Type B pancreatic cell (in vitro differentiated cells): ENCODE measurements around the gene DLGAP4. TPM values are rescaled to one million over a fixed set of nuclear protein-coding genes. Genes with fewer than 3 reads are reported as not detected.

ENCODE experiments used
- DNase-seq: peaks from one replicate; pipeline ENCODE4 v3.0.0; 2021; ENCODE audit warnings: mixed read lengths; ENCODE audit not compliant: unreplicated experiment; ENCODE audit errors: extremely low spot score
- H3K27ac Mint-ChIP-seq: 2 replicates; pipeline ENCODE4 v1.8.0; 2021; ENCODE audit warnings: mild to moderate bottlenecking, mixed read lengths
- H3K27me3 Mint-ChIP-seq: 2 replicates; pipeline ENCODE4 v1.8.0; 2021; ENCODE audit warnings: mixed read lengths
- H3K36me3 Mint-ChIP-seq: 2 replicates; pipeline ENCODE4 v1.8.0; 2021; ENCODE audit warnings: mixed read lengths
- H3K4me1 Mint-ChIP-seq: one replicate; pipeline ENCODE4 v1.8.0; 2021; ENCODE audit warnings: mixed read lengths; ENCODE audit not compliant: unreplicated experiment
- H3K4me3 Mint-ChIP-seq: 2 replicates; pipeline ENCODE4 v1.8.0; 2021; ENCODE audit warnings: mild to moderate bottlenecking, mixed read lengths
- H3K9me3 Mint-ChIP-seq: 2 replicates; pipeline ENCODE4 v1.8.0; 2021; ENCODE audit warnings: mixed read lengths
- CTCF ChIP-seq: fragments of 200-600 bp; sonication (generic); conservative IDR thresholded peaks from 2 replicates; pipeline ENCODE4 v1.5.0; 2021; ENCODE audit warnings: antibody characterized with exemption, mild to moderate bottlenecking
- total RNA-seq: library from RNA; stranded (reverse); gene quantifications from 2 replicates; pipeline ENCODE4 v1.2.1, GENCODE V29; 2021; ENCODE audit warnings: low replicate concordance

DLGAP4 gene
- total RNA-seq, 1 donor from 2014 or later = 78.0 TPM

GRCh38 chr20:36461600-36462439, 155.7 kb downstream of the DLGAP4 start:
- no peaks in the 10 kb centered on the region for H3K9me3 Mint-ChIP-seq
- no peak for TF ChIP-seq CTCF
- H3K27ac Mint-ChIP-seq = peak overlapping the region; percentile 92
- H3K4me1 Mint-ChIP-seq = peaks cover 30% of the 10 kb centered on the region
- no peak for DNase-seq
- no peaks in the 10 kb centered on the region for H3K36me3 Mint-ChIP-seq
- H3K4me3 Mint-ChIP-seq = peak overlapping the region; percentile 95
- no peaks in the 10 kb centered on the region for H3K27me3 Mint-ChIP-seq

- Mint-ChIP-seq H3K4me1 (peaks cover 38% of the 10 kb centered on the region), H3K36me3 (no peaks in the 10 kb centered on the region), H3K4me3 (peak overlapping the region; percentile 95), H3K27me3 (no peaks in the 10 kb centered on the region), H3K27ac (peak overlapping the region; percentile 92), H3K9me3 (no peaks in the 10 kb centered on the region)
- DNase-seq = no peak
- no peak for TF ChIP-seq CTCF
Measured at GRCh38 chr20:36462440-36463211, 156.5 kb downstream of the DLGAP4 start.

GRCh38 chr20:36463212-36464061, 157.3 kb downstream of the DLGAP4 start:
- no peaks in the 10 kb centered on the region for H3K9me3 Mint-ChIP-seq
- H3K4me3 Mint-ChIP-seq = peak overlapping the region; percentile 95
- TF ChIP-seq CTCF = no peak
- no peaks in the 10 kb centered on the region for H3K27me3 Mint-ChIP-seq
- H3K4me1 Mint-ChIP-seq = peaks cover 44% of the 10 kb centered on the region
- no peaks in the 10 kb centered on the region for H3K36me3 Mint-ChIP-seq
- DNase-seq = no peak
- peak overlapping the region; percentile 92 for H3K27ac Mint-ChIP-seq

- peak overlapping the region; percentile 95 for H3K27ac Mint-ChIP-seq
- no peak for TF ChIP-seq CTCF
- no peak for DNase-seq
- peak overlapping the region; percentile 80 for H3K4me3 Mint-ChIP-seq
- peaks cover 55% of the 10 kb centered on the region for H3K4me1 Mint-ChIP-seq
- no peaks in the 10 kb centered on the region for H3K27me3 Mint-ChIP-seq
- H3K36me3 Mint-ChIP-seq = no peaks in the 10 kb centered on the region
- H3K9me3 Mint-ChIP-seq = no peaks in the 10 kb centered on the region
Measured at GRCh38 chr20:36465109-36466080, 159.3 kb downstream of the DLGAP4 start.
